ENCODE data around the gene SREBF1.

Gene SREBF1

GRCh38 chr17:17795296-17795695 lies 41.5 kb downstream of the SREBF1 start:
- Histone ChIP-seq H3K4me3 (ENCODE audit: low read length in 2 of 2) (no peak overlapping the region), H3K9ac (ENCODE audit: low read depth, low read length, poor library complexity) (peak overlapping the region; percentile 44), H3K36me3 (replicated peaks in 1 of 2; ENCODE audit: control insufficient read depth in 2 of 2, insufficient read depth in 2 of 2, low read length in 2 of 2) (peaks cover 57 to 72% of the 10 kb centered on the region in 2 donors), H2BK12ac (ENCODE audit: low read length) (no peak overlapping the region), H3K23ac (ENCODE audit: low read depth, low read length, poor library complexity) (peak overlapping the region; percentile 25), H2BK5ac (ENCODE audit: low read length) (peak overlapping the region; percentile 24), H3K4ac (ENCODE audit: low read length) (no peak overlapping the region), H2AFZ (ENCODE audit: low read length) (no peak overlapping the region), H4K8ac (ENCODE audit: low read depth, low read length) (no peak overlapping the region), H2AK5ac (ENCODE audit: low read depth, low read length) (peak overlapping the region; percentile 56), H2BK120ac (ENCODE audit: low read depth, low read length) (no peak overlapping the region), H3K9me3 (replicated peaks in 1 of 2; ENCODE audit: control insufficient read depth in 2 of 2, insufficient read depth in 1 of 2, low read depth in 1 of 2, low read length in 2 of 2) (peaks cover 0 to under 1% of the 10 kb centered on the region in 2 donors), H2BK15ac (ENCODE audit: low read length) (no peak overlapping the region), H3K79me1 (ENCODE audit: low read depth, low read length) (peaks cover 42% of the 10 kb centered on the region), H3K27me3 (ENCODE audit: control insufficient read depth in 3 of 3, insufficient read depth in 3 of 3, low read depth in 1 of 3, low read length in 3 of 3) (no peaks in the 10 kb centered on the region), H3K27ac (replicated peaks; ENCODE audit: low read length) (no peak overlapping the region), H3K4me1 (ENCODE audit: control insufficient read depth in 2 of 2, insufficient read depth in 1 of 2, low read depth in 1 of 2, low read length in 2 of 2) (peaks cover 37 to 39% of the 10 kb centered on the region in 2 donors), H3K4me2 (ENCODE audit: insufficient read depth, low read length, poor library complexity, severe bottlenecking) (no peak overlapping the region), H3K18ac (ENCODE audit: low read length) (peak overlapping the region; percentile 38), H3K14ac (ENCODE audit: low read length) (no peak overlapping the region), H4K91ac (ENCODE audit: low read depth, low read length, poor library complexity) (no peak overlapping the region)
- no peak for DNase-seq (ENCODE audit: low spot score)
- no CpG with 5 or more reads among the region's 12 CpGs for WGBS, 2 donors (ENCODE audit: extremely low coverage in 2 of 2, insufficient read length in 2 of 2, insufficient replicate concordance in 1 of 2)

GRCh38 chr17:17794382-17794781 lies 42.4 kb downstream of the SREBF1 start:
- Histone ChIP-seq H2BK5ac (ENCODE audit: low read length) (no peak overlapping the region), H3K27ac (replicated peaks; ENCODE audit: low read length) (no peak overlapping the region)

GRCh38 chr17:17793378-17794214 lies 43.2 kb downstream of the SREBF1 start:
- Histone ChIP-seq H2BK5ac (ENCODE audit: low read length) (no peak overlapping the region), H2AK5ac (ENCODE audit: low read depth, low read length) (peak overlapping the region; percentile 95), H3K4me3 (ENCODE audit: low read length in 2 of 2) (no peak overlapping the region), H3K27ac (replicated peaks; ENCODE audit: low read length) (peak overlapping the region; percentile 69), H3K9me3 (replicated peaks in 1 of 2; ENCODE audit: control insufficient read depth in 2 of 2, insufficient read depth in 1 of 2, low read depth in 1 of 2, low read length in 2 of 2) (no peaks in the 10 kb centered on the region), H3K79me1 (ENCODE audit: low read depth, low read length) (peaks cover 34% of the 10 kb centered on the region), H2BK15ac (ENCODE audit: low read length) (peak overlapping the region; percentile 70), H2BK12ac (ENCODE audit: low read length) (peak overlapping the region; percentile 78), H2AFZ (ENCODE audit: low read length) (no peak overlapping the region), H3K23ac (ENCODE audit: low read depth, low read length, poor library complexity) (peak overlapping the region; percentile 34), H3K27me3 (ENCODE audit: control insufficient read depth in 3 of 3, insufficient read depth in 3 of 3, low read depth in 1 of 3, low read length in 3 of 3) (no peaks in the 10 kb centered on the region), H3K9ac (ENCODE audit: low read depth, low read length, poor library complexity) (peak overlapping the region; percentile 67), H3K14ac (ENCODE audit: low read length) (peak overlapping the region; percentile 17), H2BK120ac (ENCODE audit: low read depth, low read length) (peak overlapping the region; percentile 26), H3K18ac (ENCODE audit: low read length) (peak overlapping the region; percentile 95), H3K36me3 (replicated peaks in 1 of 2; ENCODE audit: control insufficient read depth in 2 of 2, insufficient read depth in 2 of 2, low read length in 2 of 2) (peaks cover 48 to 57% of the 10 kb centered on the region in 2 donors), H4K91ac (ENCODE audit: low read depth, low read length, poor library complexity) (no peak overlapping the region), H3K4me2 (ENCODE audit: insufficient read depth, low read length, poor library complexity, severe bottlenecking) (no peak overlapping the region), H3K4ac (ENCODE audit: low read length) (no peak overlapping the region), H4K8ac (ENCODE audit: low read depth, low read length) (no peak overlapping the region), H3K4me1 (ENCODE audit: control insufficient read depth in 2 of 2, insufficient read depth in 1 of 2, low read depth in 1 of 2, low read length in 2 of 2) (peaks cover 37 to 40% of the 10 kb centered on the region in 2 donors)
- WGBS, 2 donors (ENCODE audit: extremely low coverage in 2 of 2, insufficient read length in 2 of 2, insufficient replicate concordance in 1 of 2), result no CpG with 5 or more reads among the region's 30 CpGs
- no peak for DNase-seq (ENCODE audit: low spot score)

More at GRCh38 chr17:17794382-17794781, 42.4 kb downstream of the SREBF1 start:
- no peak overlapping the region for H2BK15ac ChIP-seq (ENCODE audit: low read length)
- peak overlapping the region; percentile 16 for H3K9ac ChIP-seq (ENCODE audit: low read depth, low read length, poor library complexity)
- peaks cover 55 to 64% of the 10 kb centered on the region in 2 donors for H3K36me3 ChIP-seq (replicated peaks in 1 of 2; ENCODE audit: control insufficient read depth in 2 of 2, insufficient read depth in 2 of 2, low read length in 2 of 2)
- H3K4me2 ChIP-seq (ENCODE audit: insufficient read depth, low read length, poor library complexity, severe bottlenecking), result no peak overlapping the region
- H2BK120ac ChIP-seq (ENCODE audit: low read depth, low read length), result no peak overlapping the region
- H4K91ac ChIP-seq (ENCODE audit: low read depth, low read length, poor library complexity), result no peak overlapping the region
- H2BK12ac ChIP-seq (ENCODE audit: low read length), result no peak overlapping the region
- no CpG with 5 or more reads among the region's 31 CpGs for WGBS, 2 donors (ENCODE audit: extremely low coverage in 2 of 2, insufficient read length in 2 of 2, insufficient replicate concordance in 1 of 2)
- no peaks in the 10 kb centered on the region for H3K27me3 ChIP-seq (ENCODE audit: control insufficient read depth in 3 of 3, insufficient read depth in 3 of 3, low read depth in 1 of 3, low read length in 3 of 3)
- no peak overlapping the region for H3K4me3 ChIP-seq (ENCODE audit: low read length in 2 of 2)
- H2AK5ac ChIP-seq (ENCODE audit: low read depth, low read length), result peak overlapping the region; percentile 61
- no peak overlapping the region for H4K8ac ChIP-seq (ENCODE audit: low read depth, low read length)
- no peak overlapping the region for H3K23ac ChIP-seq (ENCODE audit: low read depth, low read length, poor library complexity)
- H3K14ac ChIP-seq (ENCODE audit: low read length), result no peak overlapping the region
- DNase-seq (ENCODE audit: low spot score), result no peak
- H3K4me1 ChIP-seq (ENCODE audit: control insufficient read depth in 2 of 2, insufficient read depth in 1 of 2, low read depth in 1 of 2, low read length in 2 of 2), result peaks cover 40 to 46% of the 10 kb centered on the region in 2 donors
- peaks cover 39% of the 10 kb centered on the region for H3K79me1 ChIP-seq (ENCODE audit: low read depth, low read length)
- no peak overlapping the region for H3K4ac ChIP-seq (ENCODE audit: low read length)
- H2AFZ ChIP-seq (ENCODE audit: low read length), result no peak overlapping the region
- H3K18ac ChIP-seq (ENCODE audit: low read length), result peak overlapping the region; percentile 38
- H3K9me3 ChIP-seq (replicated peaks in 1 of 2; ENCODE audit: control insufficient read depth in 2 of 2, insufficient read depth in 1 of 2, low read depth in 1 of 2, low read length in 2 of 2), result no peaks in the 10 kb centered on the region
